Measurements from ENCODE around the gene STX16.

Gene STX16

DNA sequence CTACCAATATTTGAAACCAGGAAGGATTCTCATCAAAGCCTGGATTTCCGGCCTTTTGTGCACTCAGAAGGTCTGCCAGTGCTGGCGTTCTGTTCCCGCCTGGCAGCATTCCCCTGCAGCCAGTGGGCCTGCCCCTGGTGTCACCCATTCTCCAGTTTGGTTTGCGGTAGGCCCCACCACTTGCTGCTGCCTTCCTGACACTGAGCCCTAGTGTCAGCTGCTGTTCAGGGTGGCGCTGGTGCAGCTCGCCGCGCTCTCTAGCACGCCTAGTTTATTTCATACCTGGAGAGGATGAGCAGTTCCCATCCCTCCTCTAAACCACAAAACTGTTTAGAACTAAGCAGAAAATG, 51.1 kb downstream of the STX16 start:
- no peak for DNase-seq (ENCODE audit: insufficient read length, low spot score)
- TF ChIP-seq POLR2A (IDR thresholded peaks at IDR 0.05; ENCODE audit: low read depth, low read length): no peak
- FAIRE-seq: no peak

DNA sequence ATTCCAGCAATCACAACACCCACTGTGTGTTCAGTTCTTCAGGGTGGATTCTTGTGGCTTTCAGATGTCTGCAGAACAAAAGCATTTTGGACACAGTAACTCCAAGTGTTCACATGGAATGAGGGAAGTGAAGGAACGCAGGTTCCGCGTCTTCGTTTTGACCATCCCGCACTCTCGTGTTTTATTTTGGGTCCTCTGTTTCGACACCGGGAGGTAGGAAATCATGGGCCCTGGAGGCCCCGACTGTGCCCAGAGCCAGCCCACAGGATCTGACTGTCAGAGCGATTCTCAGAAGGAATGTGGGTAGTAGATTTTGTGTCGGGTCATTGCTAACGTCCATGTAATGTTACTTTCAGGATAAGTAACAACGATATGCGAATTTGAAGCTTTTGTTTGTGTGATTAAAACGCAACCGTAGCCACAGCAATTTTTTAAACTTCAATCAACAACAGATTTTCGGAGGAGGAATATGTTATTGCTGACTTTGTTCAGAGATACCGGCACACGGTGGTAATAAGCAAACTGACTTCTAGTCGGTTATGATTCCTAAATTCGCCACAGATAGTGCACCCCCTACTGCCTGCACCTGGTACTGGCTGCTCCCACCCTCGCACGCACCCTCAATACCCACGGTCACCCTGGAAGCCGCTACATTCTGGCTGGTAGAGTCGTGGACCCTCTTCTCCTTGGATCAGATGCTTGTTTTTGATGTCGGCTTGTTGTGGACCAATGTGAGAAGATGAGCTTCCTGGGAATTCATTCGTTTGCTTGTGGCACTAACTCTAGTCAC, 52.0 kb downstream of the STX16 start:
- DNase-seq (ENCODE audit: insufficient read length, low spot score) (no peak), FAIRE-seq (no peak)
- no peak for TF ChIP-seq POLR2A (IDR thresholded peaks at IDR 0.05; ENCODE audit: low read depth, low read length)

DNA sequence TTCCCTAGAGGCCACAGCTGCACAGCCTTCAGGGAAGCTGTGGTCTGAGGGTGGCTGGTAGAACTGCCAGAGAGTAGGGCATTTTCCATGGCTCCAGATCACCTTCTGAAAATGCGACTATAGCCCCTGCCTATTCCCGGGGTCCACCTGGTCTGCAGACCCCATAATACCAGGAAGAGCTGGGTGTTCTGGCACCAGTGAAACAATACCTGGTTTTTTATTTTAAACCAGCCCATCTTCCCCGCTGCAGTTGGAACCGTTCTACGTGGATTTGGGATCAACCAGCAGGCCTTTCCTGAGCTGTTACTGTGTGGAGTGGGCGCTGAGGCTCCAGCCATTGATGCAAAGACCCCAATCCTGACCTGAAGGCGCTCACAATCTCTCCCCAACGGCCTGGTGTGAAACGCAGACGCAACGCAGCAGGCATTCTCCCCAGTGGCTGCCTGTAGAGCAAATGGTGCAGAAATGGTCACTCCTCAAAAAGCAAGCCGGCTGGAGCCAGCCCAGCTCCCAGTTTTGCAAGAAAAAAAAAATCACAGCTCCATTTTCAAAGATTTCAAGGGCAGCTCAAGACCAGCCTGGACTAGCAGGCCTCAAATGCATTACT, 52.8 kb downstream of the STX16 start:
- DNase-seq (ENCODE audit: insufficient read length, low spot score): no peak

DNA sequence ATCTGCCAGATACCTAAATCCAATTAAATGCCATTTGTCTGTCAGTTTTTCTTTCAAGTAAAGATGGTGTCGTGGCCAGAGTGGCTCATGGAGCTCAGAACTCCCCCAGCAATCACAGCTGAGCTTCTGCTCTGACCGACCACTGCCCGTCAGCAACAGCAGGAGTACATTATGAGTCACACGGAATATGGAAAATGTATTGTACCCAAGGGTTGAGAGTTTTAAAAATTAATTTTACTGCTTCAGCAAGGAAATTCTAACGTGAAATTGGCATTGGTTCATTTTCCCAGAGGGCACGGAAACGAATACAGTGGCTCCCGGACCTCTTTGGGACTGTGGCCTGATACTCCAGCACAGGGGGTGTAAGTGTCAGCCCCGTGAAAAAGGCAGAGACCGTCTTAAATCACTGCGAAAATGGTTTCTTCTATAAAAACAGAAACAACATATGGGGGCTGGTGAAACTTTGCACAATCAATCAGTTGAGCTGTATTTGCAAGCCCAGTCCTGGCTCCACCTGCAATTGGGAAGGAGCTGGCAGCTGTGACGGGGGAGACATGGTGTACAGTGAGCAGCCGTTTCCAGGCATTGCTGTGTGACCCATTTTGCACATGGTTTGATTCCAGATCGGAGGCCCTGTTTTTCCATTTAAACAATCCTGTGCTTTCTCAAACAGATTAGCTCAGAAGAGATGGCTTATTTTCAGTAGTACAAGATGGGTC, 54.3 kb downstream of the STX16 start:
- TF ChIP-seq POLR2A (IDR thresholded peaks at IDR 0.05; ENCODE audit: low read depth, low read length): no peak
- FAIRE-seq (no peak), DNase-seq (ENCODE audit: insufficient read length, low spot score) (no peak)

More for the DNA sequence above, 52.8 kb downstream of the STX16 start:
- TF ChIP-seq POLR2A (IDR thresholded peaks at IDR 0.05; ENCODE audit: low read depth, low read length): no peak
- FAIRE-seq: no peak

DNA sequence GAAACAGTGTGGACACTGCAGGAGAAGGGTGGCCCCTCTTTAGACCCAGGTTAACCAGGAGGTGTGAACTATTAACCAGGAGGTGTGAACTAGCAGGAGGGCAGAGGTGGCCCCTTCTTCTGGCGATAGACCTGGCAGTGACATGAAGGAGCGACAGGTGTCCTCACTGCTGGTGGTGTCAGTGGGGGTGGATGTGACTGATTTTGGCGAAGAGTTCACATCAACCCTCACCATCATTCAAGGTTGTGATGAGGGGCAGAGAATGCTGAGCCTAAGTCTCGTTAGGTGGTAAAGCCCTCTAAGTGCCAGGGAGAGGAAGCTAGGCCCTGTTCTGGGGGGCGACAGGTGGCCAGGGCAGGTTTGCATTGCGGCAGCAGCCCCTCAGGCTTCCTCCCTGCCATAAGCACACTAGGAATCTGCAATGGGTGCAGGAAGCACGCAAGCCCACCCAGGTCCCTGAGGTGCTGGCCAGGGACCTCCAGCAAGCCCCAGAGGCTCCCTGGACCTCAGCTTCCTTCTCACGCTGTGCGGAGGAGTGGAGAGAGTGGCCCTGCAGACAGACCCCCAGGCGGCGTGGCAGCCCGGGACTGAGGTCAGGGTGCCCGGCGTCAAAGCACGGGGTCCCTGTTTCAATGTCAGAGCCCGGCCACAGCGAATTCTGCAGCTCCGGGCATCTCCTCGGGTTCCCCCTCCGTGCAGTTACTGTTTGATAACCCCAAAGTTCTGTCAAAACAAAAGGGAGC, 55.2 kb downstream of the STX16 start:
- DNase-seq (ENCODE audit: insufficient read length, low spot score) (no peak), FAIRE-seq (no peak)
- TF ChIP-seq POLR2A (IDR thresholded peaks at IDR 0.05; ENCODE audit: low read depth, low read length): no peak

DNA sequence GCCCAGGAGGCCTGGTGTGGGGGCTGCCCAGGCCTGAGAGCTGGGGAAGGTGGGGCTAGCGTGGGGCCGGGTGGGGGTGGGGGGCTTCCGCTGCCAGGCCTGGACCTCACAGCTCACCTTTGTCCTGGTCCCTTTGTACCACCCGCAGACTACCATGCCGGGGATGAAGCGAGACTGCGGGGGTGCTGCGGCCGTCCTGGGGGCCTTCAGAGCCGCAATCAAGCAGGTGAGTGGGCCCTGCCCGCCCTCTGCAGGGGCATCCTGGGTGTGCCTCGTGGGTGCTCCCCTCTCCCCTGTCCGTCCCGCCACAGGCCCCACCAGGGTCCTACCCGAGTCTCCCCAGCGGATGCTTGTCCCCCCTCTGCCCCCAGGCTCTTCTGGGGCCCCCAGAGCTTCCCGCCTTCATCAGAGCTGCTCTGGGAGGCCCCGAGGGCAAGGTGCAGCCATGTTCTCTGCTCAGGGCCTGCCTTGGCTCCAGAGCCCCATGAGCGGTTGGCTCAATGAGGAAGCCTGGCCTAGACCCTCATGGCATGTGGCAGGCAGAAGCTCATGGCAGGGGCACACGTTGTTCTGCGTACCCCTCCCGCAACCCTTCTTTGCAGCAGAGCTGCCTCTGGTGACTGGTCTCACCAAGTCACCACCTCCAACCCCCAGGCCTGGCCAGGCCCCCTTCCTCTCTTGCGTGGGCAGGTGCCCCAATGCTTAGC, 56.0 kb downstream of the STX16 start:
- FAIRE-seq (no peak), DNase-seq (ENCODE audit: insufficient read length, low spot score) (no peak)
- TF ChIP-seq POLR2A (IDR thresholded peaks at IDR 0.05; ENCODE audit: low read depth, low read length): no peak

DNA sequence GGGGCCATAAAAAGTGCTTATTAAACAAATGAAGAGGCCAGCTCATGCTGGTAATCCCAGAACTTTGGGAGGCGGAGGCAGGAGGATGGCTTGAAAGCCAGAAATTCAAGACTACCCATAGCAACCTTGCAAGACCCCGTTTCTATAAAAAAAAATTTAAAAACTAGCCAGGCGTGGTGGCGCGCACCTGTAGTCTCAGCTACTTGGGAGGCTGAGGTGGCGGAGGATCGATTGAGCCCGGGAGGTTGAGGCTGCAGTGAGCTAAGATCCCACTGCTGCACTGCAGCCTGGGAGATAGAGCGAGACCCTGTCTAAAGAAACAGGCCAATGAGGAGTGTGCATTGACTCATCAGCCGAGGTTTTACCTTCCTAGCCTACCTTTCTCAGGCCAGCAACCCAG, 56.7 kb downstream of the STX16 start:
- TF ChIP-seq POLR2A (IDR thresholded peaks at IDR 0.05; ENCODE audit: low read depth, low read length): no peak
- no peak for FAIRE-seq
- DNase-seq (ENCODE audit: insufficient read length, low spot score): no peak

DNA sequence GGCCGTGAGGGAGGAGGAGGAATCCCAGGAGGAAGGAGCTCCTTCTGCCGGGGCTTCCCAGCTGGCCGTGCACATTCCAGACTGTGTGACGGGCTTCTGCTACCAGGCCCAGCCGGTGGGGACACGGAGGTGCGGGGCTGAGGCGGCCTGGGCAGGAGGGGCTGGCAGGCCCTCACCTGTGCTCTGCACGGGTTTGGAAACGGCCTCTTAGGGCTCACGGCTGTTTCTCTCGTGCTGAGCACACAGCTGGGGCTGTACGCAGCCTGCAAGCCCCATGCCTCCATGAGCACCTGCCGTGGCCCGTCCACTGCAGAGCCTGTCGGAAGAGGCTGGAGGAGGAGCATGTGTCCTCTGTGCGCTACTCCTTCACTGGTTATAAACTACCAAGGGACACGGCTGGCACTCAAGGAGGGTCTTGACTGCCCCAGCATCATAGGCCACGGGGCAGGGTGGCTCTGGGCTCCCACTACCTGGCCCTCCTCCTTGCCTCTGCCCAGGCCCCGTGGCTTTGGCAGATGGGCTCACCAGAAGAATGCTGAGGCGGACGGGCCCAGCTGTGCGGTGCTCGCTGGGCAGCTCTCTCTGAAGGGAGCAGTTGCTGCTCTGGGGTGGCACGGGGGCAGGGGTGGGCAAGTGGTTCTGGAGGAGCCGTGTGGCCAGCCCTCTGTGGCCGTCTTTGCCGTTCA, 57.3 kb downstream of the STX16 start:
- DNase-seq (ENCODE audit: insufficient read length, low spot score) (no peak), FAIRE-seq (no peak)
- TF ChIP-seq POLR2A (IDR thresholded peaks at IDR 0.05; ENCODE audit: low read depth, low read length): no peak

DNA sequence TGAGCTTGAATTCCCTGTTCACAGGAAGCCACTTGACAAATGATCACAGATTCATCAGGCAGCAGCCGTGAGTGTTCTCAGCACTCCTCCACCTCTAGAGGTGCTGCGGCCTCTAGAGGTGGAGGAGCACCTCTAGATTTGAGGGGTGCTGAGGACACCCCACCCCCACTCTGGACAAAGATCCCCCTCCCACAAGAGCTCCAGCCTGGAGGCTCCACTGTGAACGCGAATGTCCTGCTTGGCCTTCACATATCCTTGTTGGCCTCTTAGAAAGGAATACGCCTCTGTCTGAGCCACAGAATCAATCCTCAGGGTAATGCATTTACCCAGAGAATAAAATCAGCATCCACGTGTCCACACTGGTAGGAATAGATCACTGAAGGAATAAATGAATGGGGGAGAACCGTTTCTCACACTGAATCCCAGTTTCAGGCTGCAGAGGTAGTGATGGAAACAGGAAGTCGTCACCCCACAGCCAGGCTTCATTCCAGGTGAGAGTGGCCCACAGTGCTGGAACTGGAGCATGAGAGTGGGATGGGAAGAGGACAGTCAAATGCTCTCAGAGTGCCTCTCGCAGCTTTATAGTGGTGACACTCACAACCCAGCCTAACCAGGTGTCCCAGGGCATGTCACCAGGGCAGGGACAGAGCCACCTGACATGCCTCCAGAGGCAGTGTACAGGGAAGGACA, 58.1 kb downstream of the STX16 start:
- FAIRE-seq (no peak), DNase-seq (ENCODE audit: insufficient read length, low spot score) (no peak)
- TF ChIP-seq POLR2A (IDR thresholded peaks at IDR 0.05; ENCODE audit: low read depth, low read length): no peak

DNA sequence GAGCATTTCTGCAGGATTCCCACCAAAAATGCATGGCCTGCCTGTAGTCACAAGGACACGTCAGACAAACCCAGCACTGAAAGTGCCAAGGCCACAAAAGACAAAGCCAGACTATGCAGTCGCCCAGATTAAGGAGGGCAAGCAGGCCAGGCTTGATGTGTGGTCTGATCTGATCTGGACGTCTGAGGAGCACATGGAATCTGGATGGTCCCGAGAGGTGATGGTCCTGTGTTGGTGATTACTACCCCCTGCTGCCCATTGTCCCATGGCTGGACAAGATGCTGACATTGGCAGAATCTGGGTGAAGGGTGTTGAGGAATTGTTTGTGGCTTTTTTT, 58.6 kb downstream of the STX16 start:
- FAIRE-seq (no peak), DNase-seq (ENCODE audit: insufficient read length, low spot score) (no peak)
- no peak for TF ChIP-seq POLR2A (IDR thresholded peaks at IDR 0.05; ENCODE audit: low read depth, low read length)

DNA sequence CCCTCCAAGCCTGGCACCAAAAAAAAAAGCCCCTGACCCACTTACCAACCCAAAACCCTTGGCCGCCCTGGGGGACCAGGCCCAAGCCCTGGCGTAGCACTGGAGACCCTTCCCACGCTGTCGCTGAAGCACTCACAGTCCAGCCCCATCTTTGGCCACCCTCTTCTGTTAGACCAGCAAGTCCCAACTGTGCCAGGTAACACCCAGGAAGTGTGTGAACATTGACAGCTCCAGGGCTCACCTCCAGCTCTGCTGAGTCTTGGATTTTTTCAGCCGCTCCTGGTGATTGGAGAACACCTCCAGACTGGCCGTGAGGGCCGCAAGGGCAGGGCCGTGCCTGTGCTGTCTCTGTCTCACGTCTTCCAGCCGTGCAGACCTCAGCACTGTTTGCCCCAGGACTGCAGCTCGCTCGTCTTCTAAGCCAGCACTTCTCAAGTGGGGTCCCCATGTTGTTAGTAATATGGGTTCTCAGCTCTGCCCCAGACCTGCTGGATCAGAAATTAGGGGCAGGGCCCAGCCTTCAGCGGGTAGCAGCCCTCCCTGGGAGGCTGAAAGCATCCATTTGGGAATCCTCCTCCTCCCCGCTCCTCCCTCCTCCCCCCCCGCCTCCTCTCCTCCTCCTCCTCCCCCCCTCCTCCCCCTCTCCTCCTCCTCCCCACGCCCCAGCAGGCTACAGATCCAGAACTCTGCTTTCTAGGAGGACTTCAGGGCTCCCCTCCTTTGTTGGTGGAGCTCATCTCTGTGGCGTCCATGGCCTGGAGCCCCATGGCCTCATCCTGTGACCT, 59.6 kb downstream of the STX16 start:
- TF ChIP-seq POLR2A (IDR thresholded peaks at IDR 0.05; ENCODE audit: low read depth, low read length): no peak
- DNase-seq (ENCODE audit: insufficient read length, low spot score): no peak
- no peak for FAIRE-seq

Data from H54 (cell line).